GM19372 (cell line): Measurements from ENCODE around the gene C11orf97.
"Not testable (repeated sequence)": the region's sequence is repeated elsewhere in the genome, so short reads cannot be mapped to it uniquely, and the experiment has no call there.

ENCODE experiments used
- ATAC-seq: cut with Tn5 transposase; IDR thresholded peaks from one replicate; pipeline ENCODE4 v1.9.1; 2021; ENCODE audit warnings: mild to moderate bottlenecking, low read depth, moderate library complexity; ENCODE audit not compliant: unreplicated experiment

C11orf97 gene

DNA sequence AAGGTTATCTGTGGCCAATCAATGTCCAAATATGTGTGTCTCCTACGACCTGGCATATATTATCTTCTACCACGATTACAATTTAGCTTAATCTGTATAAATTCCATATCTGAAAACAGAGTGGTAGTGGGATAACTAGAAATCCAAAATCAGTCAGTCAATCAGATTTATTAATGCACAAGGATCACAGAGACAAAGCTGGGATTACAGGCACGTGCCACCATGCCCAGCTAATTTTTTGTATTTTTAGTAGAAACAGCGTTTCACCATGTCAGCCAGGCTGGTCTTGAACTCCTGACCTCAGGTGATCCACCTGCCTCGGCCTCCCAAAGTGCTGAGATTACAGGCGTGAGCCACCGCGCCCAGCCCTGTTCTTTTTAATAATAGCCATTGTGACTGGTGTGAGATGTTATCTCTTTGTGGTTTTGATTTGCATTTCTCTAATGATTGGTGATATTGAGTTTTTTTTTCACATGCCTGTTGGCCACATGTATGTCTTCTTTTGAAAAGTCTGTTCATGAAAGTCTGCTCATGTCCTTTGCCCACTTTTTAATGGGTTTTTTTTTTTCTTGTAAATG, 43.6 kb downstream of the C11orf97 start:
- not testable (repeated sequence) for ATAC-seq

DNA sequence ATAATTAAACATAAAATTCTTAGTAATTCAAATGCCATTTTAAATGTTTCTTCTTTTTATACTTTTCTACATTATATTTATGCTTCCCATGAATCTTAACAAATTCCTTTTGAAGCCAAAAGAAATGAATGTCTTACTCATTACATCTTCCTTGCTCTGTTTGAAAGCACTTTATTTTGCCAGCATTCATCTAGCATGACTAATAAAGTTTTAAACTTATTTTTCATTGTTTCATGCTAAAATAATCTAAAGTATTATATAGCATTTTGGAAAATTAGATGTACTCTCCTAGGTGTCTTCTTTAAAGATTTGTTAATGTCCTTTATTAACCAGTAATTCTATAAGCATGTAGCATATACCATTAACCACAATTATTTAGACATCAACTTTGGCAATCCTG, 45.2 kb downstream of the C11orf97 start:
- ATAC-seq = no peak

DNA sequence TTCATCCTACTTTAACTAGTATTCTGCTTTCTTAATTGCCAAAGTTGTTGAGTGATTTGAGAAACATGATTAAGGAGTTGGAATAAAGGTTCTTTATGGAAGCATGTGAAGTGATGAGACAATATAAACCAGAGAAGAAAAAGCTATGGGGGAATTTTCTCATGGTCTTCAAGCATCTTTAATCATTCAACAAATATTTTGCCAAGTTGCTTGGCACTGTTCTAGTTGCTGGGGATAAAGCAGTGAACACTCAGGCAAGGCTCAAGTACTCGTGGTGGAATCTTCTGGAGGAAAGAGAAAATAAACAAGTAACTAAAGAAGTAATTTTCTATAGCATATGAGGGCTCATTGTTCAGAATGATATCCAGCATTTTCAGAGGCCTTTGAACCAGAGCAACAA, 45.7 kb downstream of the C11orf97 start:
- no peak for ATAC-seq

- ATAC-seq = peak; percentile 67
These were observed 46.2 kb downstream of the C11orf97 start for GRCh38 chr11:94558468-94558867.

- no peak for ATAC-seq
These were observed 46.7 kb downstream of the C11orf97 start for GRCh38 chr11:94558932-94559331.

DNA sequence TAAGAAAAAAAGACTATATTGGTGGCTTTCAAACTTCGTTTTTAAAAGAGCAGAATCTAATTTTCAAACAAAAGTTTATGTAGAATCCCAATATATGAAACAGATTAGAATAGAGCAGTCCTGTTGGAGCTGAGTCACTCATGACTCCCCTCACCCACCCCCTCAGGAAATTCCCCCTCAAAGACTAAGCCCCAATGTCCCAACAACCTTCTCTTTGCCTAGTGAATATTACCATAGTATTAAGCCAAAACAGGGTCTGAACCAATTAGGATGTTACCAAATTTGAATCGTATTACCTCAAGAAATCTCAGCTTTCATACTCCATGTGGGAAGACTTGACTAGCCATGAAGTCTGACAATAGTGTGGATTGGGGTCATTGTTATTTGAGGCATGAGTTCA, 47.1 kb downstream of the C11orf97 start:
- no peak for ATAC-seq

- ATAC-seq = no peak
These were observed 48.6 kb downstream of the C11orf97 start for GRCh38 chr11:94560834-94561233.

DNA sequence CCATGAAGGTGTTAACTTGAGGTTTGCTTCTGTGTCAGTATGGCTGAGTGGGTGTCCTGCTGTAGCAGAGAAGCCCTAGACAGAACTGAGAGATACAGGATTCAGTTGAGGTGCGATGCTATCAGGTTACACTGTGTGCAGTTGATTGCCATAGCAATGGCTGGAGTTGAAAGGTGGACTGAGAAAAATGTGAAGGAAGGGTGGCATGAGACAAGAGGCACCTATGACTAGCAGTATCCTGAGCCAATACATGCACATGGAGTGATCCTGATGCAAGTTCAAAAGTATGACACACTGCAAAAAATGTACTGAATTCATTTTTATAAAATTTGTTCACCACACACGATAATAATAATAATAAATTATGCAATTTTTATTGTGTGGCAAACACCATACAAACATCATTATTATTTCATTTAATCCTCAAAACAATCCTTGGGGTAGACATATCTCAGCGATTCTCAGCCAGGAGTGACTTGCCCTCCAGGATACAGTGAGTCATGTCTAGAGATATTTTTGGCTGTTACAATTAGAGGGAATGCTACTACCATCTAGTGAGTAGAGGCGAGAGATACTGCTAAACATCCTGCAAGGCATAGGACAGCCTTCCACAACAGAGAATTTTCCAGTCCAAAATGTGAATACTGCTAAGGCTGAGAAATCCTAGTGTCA, 51.1 kb downstream of the C11orf97 start:
- ATAC-seq = no peak

DNA sequence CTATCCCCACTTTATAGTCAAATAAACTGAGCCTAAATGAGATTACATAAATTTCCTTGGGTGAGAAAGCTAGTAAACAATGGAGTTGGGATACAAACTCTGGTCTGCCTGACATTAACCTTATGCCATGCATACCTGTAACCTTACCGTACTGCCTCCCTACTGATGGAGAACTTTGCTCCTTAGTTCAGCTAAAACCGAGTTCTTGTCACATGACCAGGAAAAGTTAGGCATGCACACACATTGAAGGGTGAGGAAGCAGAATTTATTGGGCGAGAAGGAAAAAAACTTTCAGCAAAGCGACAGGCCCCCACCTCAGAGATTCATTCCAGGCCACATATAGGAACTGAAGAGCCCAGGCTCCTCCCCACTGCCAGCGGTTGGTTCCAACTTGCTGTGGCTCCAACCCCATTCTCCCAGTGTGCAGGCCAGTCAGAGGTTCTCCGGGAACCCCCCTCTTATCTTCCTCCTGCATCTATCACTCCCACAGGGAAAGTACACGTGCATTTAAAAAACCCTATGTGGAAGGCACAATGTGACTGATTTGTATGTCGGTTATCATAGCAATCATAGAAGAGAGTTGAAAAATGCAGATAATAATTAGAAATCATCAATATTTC, 51.7 kb downstream of the C11orf97 start:
- ATAC-seq = no peak

- no peak for ATAC-seq
These were observed 55.0 kb downstream of the C11orf97 start, which contains the start of gene PIWIL4 for GRCh38 chr11:94567181-94567670. PIWIL4 (plus strand) TSS chr11:94567368; CDS start chr11:94567519, 151 bp downstream.

DNA sequence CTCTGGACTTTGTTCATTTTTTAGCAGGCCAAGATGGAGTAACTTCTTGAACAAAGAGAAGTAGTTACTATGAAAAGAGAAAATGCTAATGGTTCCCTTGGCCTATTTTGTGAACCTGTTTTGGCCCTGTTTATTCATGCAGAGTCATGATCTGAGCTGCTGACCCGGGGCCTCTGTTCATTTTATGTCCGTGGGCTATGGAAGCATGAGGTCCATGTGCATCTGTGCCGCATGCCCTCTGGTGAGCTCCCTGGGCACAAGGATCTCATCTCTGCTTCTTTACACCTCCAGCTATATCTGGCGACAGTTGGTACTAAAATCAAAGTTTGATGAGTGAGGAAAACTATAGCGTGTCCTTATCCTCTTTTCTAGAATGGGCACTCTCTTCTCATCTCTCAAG, 55.9 kb downstream of the C11orf97 start:
- no peak for ATAC-seq

DNA sequence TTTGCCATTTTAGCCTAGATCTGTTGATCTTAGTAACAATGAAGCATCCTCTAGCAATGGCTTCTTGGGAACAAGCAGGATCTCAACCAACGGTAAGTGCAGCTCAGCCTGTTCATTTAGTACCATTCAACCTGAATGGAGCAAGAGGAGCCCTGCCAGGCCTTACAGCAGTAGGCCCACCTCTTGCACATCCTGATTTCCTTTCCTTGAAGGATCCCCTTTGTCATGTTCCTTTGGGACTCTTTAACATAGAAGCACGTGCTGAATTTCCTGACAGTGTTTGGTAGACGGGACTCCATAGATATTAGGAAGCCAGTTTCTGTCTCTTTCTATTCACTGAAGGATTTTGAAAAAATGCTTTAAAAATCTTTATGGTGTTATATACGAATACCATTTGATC, 56.5 kb downstream of the C11orf97 start:
- ATAC-seq = no peak

GRCh38 chr11:94572975-94573374, 60.7 kb downstream of the C11orf97 start:
- not testable (repeated sequence) for ATAC-seq

DNA sequence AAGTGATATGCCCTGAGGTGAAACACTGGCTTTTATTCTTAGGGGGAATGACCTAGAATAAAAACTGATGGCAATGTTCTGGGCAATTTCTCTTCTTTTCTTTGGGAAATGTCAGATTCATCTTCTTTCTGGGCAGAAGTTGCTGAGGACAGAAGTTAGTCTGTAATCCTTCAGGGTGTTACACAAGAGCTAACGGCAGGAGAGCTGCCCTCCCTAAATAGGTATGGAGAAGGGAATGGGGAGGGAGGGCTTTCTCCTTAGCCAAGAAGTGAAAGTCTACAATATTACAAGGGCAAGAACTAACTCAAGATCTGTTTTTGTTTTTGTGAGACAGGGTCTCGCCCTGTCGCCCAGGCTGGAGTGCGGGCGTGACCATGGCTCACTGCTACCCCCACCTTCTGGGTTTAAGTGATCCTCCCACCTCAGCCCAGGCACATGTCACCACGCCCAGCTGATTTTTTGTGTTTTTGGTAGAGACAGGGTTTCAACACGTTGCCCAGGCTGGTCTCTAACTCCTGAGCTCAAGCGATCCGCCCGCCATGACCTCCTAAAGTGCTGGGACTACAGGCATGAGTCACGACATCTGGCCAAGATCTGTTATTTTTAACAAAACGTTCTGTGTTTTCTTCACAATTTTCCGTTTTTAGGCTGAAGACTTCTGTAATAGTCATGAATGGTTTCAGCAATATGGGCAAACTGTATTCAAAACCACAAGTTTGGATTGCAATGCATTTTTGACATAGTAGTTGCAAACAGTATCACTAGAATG, 62.1 kb downstream of the C11orf97 start:
- ATAC-seq = no peak

DNA sequence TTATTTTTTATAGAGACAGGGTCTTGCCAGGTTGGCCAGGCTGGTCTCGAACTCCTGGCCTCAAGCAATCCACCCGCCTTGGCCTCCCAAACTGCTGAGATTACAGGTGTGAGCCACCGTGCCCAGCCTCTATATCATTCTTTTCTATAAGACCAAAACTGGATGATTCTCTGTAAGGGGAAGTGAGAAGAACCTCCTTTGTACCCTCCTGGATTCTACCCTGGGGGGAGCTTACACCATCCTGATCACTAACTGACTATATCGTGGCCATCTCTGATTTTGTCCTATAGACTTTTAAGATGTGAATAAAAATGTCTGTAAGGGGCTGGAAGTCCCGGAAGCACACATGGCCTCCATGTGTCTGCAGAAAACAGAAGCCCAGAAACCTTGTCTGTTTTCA, 64.0 kb downstream of the C11orf97 start:
- ATAC-seq = no peak

DNA sequence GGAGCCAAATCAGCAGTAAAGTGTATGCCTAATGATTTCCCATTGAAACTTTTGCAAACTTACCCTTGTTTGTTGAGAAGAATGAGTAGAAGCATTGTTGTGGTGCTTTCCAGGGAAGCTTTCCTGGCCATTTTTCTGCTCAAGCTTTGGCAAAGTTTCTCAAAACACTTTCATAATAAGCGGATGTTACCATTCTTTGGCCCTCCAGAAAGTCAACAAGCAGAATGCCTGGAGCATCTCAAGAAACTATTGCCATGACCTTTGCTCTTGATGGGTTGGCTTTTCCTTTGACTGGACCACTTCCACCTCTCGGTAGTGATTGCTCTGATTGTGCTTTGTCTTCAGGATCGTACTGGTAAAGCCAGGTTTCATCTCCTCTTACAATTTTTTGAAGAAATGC, 65.6 kb downstream of the C11orf97 start:
- ATAC-seq = no peak
